ENCODE results near the gene ALG9.

The ALG9 gene

DNA sequence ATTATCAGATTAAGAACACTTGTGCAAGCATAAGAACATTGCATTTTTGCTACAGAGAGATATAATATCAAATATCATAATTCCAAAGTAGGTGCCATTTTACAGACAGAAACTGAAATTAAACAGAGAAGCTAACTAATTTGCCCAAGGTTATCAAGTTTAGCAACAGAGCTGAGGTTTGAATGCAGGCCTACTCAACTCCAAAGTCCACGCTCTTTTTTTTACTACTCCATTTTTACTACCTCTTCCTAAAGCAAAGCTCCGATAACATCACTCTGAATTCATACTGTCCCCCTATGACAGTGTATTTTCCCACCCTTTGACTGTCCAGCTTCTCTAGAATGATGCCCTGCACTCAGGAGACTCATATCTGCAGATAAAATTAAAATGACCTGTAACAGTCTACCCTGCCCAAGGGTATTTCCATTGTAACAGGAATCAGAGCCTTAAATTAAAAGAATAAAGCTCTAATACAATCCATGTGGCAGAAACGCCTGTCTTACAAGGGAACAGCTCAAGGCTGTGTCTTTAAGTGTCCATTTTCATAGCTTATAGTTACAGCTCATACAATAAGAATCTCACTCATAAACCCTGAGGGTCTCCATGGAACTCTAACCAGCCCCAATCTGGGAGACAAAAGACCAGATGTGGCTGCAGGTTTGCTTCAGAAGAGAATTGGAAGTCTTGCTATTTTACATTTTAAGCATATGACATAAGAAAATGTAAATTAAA, 36.8 kb downstream of the ALG9 start:
- DNase-seq: no peak

DNA sequence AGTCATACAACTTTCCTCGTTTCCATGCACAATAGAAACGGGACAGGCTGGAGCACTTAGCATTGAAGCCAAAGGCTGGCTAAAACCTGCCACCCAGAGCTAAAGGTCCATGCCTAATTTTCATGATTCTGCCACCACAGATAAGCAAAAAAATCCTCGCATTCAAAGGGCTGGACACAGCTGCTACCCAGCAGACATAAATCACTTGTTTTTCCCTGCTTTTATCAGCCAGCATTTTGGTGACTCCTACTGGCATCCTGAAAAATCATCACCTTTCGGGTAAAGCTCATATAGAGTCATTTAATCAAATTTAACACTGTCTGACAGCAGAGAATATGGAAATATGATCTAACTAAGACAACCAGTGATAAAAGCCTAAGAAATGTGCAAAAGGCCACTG, 37.9 kb downstream of the ALG9 start:
- DNase-seq: no peak

- no peak for DNase-seq
Observed at GRCh38 chr11:111829185-111829968, 42.0 kb downstream of the ALG9 start.

DNA sequence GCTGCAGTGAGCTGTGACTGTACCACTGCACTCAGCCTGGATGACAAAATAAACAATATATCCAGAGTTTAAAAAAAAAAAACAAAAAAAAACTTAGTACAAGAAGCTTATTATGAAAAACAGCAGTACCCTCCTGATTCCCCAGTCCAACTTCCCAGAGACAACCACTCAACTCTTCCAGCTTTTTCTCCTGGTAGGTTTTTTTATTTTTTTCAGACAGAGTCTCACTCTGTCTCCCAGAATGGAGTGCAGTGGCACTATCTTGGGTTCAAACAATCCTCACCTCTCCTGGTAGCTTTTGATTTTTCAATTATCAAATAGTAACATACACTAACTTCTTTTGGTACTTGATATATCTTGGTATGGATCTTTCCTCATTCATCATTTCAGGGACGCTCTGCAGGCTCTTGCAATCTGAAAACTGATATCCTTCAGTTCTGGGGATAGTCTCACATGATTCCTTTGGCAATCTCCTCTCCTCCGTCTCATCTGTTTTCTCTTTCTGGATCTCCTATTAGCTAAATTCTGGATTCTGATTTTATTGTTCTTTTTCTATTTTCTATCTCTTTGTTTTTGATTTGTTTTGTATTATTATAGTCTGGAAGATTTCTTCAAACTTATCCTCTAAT, 44.9 kb downstream of the ALG9 start:
- no peak for DNase-seq

- no peak for DNase-seq
Observed at GRCh38 chr11:111823629-111824028, 47.8 kb downstream of the ALG9 start.

GRCh38 chr11:111823131-111823530, 48.2 kb downstream of the ALG9 start:
- no peak for DNase-seq

DNA sequence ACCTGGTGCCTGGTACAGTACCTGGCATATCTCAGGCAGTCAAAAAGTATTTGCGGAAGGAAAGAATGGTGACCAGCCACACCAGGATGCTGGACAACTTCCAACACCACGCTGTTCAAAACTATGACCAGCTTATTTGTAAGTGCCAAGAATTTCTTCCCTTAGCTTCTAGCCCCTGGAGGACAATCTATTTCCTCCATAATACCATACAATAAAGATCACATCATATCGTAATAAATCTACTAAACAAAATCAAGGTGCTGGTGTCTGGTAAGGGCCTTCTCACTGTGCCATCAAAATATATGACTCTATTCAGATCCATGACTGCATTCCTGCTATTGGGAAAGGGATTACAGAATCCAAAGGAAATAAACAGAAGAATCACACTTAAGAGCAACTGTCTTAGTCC, 51.5 kb downstream of the ALG9 start:
- DNase-seq: no peak

GRCh38 chr11:111819161-111819828, 52.1 kb downstream of the ALG9 start:
- no peak for DNase-seq

GRCh38 chr11:111815489-111815888, 55.9 kb downstream of the ALG9 start:
- DNase-seq: no peak

GRCh38 chr11:111814557-111815320, 56.6 kb downstream of the ALG9 start:
- DNase-seq: no peak

DNA sequence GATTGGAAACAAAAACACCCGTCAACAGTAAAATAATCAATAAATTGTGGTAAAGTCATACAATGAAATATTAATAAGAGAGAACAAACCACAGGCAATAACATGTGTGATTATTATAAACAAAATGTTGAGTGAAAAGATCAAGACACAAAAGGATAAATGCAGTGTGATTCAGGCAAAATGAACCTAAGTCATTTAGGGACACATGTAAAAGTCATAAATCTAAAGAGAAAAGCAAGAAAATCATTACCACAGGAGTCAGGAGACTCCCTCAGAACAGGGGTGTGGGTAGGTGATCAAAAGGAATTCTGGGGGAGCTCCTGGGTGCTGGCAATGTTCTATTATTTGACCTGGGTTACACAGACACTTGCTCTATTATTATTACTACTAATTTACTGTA, 57.3 kb downstream of the ALG9 start:
- DNase-seq: no peak

DNA sequence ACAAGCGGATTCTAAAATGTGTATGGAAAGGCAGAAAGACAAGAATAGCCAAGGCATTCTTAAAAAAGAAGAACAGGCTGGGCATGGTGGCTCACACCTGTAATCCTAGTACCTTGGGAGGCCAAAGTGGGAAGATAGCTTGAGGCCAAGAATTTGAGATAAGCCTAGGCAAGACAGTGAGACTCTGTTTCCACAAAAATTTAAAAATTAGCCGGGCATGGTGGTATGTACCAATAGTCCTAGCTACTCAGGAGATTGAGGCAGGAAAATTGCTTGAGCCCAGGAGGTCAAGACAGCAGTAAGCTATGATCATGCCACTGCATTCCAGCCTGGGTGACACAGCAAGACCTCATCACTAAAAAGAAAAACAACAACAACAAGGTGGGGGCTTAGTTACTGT, 59.2 kb downstream of the ALG9 start:
- DNase-seq: no peak

DNA sequence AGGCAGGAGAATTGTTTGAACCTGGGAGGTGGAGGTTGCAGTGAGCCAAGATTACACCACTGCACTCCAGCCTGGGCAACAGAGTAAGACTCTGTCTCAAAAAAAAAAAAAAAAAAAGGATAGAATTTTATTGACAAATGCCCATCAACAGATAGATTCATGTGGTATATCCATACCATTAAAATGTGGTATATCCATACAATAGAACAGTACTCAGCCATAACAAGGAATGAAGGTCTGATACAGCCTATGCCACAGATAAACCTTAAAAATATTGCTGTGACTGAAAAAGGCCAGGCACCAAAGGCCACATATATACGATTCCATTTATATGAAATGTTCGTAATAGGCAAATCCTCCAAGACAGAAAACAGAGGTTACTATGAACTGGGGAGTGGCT, 59.9 kb downstream of the ALG9 start:
- no peak for DNase-seq

GRCh38 chr11:111808834-111809233, 62.5 kb downstream of the ALG9 start:
- DNase-seq: no peak

DNA sequence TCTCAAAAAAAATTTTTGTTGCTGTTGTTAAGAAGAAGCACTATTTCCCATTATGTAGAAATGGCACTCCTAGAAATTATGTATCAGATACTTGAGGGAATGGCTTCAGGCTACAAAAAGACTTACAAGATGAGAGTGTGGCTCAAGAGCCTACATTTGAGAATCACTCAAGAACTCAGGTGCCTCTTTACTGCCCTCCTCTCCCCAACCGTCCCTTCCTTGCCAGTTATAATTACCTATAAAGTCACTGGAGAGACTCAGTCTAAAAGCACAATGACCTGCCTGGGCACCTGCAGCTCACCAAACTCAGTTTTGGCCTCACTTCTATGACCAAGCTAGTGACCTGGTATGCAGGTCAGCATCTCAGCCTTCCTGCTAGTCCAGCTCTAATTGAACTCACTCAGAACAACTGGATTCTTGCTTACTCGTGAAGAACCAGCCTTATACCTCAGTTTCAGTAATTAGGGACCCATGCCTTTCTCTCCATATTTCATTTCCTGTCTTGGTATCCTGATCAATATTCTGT, 63.3 kb downstream of the ALG9 start:
- DNase-seq: no peak

DNA sequence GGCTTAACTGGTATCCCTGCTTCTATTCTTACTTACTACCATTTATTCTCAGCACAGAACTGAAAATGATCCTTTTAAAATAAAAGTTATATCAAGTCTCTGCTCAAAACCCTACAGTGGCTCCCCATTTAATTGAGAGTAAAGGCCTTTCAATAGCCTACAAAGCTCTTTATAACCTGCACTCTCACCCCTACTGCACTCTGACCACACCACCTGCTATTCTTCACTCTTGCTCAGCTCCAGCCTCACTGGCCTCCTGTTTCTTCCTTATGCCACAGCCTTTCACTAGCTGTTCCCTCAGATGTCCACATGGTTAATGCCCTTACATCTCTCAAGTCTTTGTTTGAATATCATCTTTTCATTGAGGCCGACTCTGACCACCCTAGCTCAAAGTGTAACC, 64.3 kb downstream of the ALG9 start:
- no peak for DNase-seq

DNA sequence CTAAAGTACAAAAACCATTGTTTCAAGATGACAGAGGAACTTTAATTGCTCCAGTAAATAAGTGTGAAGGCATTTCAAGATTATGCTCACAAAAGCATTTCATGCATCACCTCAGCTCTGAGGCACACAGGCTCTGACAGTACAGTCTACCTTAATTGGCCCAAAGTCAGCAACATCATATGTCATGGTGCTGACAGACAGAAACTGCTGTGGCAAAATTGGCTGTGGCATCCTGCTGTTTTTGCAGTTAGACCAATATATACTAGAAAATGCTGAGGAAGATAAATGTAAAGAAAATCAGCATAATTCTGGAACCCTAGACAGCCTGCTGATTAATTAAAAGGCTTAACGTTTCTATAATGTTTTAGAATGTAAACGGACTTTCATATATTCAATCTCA, 70.2 kb downstream of the ALG9 start:
- DNase-seq: no peak

GRCh38 chr11:111798279-111798678, 73.1 kb downstream of the ALG9 start:
- no peak for DNase-seq

GRCh38 chr11:111797145-111797581, 74.2 kb downstream of the ALG9 start:
- no peak for DNase-seq

- no peak for DNase-seq
Observed at GRCh38 chr11:111796696-111797095, 74.7 kb downstream of the ALG9 start.

DNA sequence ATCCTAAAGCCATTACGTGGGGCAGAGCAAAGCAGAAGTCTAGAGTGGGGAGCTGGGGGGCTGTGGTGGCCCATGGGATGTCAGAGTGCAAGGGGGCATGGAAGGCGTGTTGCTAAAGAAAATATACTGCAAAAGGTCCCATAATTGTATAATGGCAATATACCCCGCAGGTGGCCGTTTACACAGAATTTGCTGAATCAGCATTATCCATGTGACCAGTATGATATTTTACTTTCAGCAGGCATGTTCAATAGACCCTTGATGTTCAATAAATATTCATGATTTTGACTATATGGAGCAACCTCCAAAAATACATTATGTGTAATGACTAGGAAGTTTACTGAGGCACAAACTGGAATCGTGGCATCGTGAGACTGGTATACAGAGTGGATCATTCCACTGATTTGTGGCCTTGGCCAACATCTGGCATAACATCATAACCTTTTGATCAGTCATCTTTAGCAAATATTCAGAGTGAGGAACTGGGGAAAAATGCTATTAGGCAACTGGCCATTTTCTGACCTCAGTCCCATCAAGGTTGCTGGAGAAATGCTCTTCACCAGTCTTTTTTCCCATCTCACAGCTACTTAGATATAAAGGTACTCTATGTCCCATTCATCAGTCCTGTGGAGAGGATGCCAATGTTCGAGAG, 75.9 kb downstream of the ALG9 start:
- no peak for DNase-seq

GRCh38 chr11:111793863-111794262, 77.5 kb downstream of the ALG9 start:
- no peak for DNase-seq

All from activated CD4-positive, alpha-beta T cell treated with anti-CD3 and anti-CD28 coated beads for 4 hours (primary cell).